Large intestine (tissue), 12 donors: ENCODE results near the gene PDXP. TPM values are rescaled to one million over a fixed set of nuclear protein-coding genes. Genes with fewer than 3 reads are reported as not detected.
"Not testable (repeated sequence)": the region's sequence is repeated elsewhere in the genome, so short reads cannot be mapped to it uniquely, and the experiment has no call there.

Experiments
- DNase-seq, 2 donors: peaks; one replicate each; pipeline versions ENCODE4 v3.0.0 to v3.0.0-alpha.2; 2013
- H3K27ac ChIP-seq: one replicate; pipeline ENCODE4 v1.5.1; 2013; ENCODE audit warnings: low read length
- H3K27me3 ChIP-seq: 2 replicates; pipeline ENCODE4 v1.6.1; 2013; ENCODE audit warnings: low read length; ENCODE audit not compliant: control insufficient read depth, insufficient read depth
- H3K36me3 ChIP-seq: 2 replicates; pipeline ENCODE4 v1.6.1; 2013; ENCODE audit warnings: low read length; ENCODE audit not compliant: control insufficient read depth, insufficient read depth
- H3K4me1 ChIP-seq: one replicate; pipeline ENCODE4 v1.6.1; 2013; ENCODE audit warnings: low read length; ENCODE audit not compliant: control insufficient read depth, insufficient read depth
- H3K4me3 ChIP-seq: one replicate; pipeline ENCODE4 v1.5.1; 2013; ENCODE audit warnings: low read length
- H3K9me3 ChIP-seq: one replicate; pipeline ENCODE4 v1.6.1; 2013; ENCODE audit warnings: mild to moderate bottlenecking, low read depth, low read length, moderate library complexity; ENCODE audit not compliant: control insufficient read depth
- WGBS: methylation state at CpG from one replicate; pipeline ENCODE4 v1.1.5; 2013; ENCODE audit warnings: low lambda C conversion rate; ENCODE audit not compliant: insufficient coverage; 5-methylcytosine and 5-hydroxymethylcytosine counted together
- long read RNA-seq, 11 donors: transcript quantifications; one replicate each; lab custom pipeline, GENCODE V29; 2026
- polyA plus RNA-seq: library from polyadenylated mRNA; unstranded; fragments of 120-200 nt; gene quantifications from one replicate; pipeline ENCODE4 v1.2.1, GENCODE V29; 2013

The PDXP gene, protein sequence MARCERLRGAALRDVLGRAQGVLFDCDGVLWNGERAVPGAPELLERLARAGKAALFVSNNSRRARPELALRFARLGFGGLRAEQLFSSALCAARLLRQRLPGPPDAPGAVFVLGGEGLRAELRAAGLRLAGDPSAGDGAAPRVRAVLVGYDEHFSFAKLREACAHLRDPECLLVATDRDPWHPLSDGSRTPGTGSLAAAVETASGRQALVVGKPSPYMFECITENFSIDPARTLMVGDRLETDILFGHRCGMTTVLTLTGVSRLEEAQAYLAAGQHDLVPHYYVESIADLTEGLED
- 24.7 TPM for polyA plus RNA-seq
- long read RNA-seq, donor 1, transcript PDXP-201 (2 exons, 2,010 nt), result major isoform, 9 of 9 reads
- long read RNA-seq, donor 1, partial matches to known transcripts, result 0 of 9 reads
- long read RNA-seq, donor 1, other reads (novel, unspliced or antisense), result 0 of 9 reads
- long read RNA-seq, donor 2, transcript PDXP-201 (2 exons, 2,010 nt), result major isoform, 23 of 23 reads
- long read RNA-seq, donor 2, partial matches to known transcripts, result 0 of 23 reads
- long read RNA-seq, donor 2, other reads (novel, unspliced or antisense), result 0 of 23 reads
- long read RNA-seq, donor 3, transcript PDXP-201 (2 exons, 2,010 nt), result major isoform, 34 of 34 reads
- long read RNA-seq, donor 3, partial matches to known transcripts, result 0 of 34 reads
- long read RNA-seq, donor 3, other reads (novel, unspliced or antisense), result 0 of 34 reads
- long read RNA-seq, donor 4, partial matches to known transcripts, result 0 of 1 reads
- long read RNA-seq, donor 4, other reads (novel, unspliced or antisense), result 0 of 1 reads
- long read RNA-seq, donor 5, transcript PDXP-201 (2 exons, 2,010 nt), result major isoform, 9 of 9 reads
- long read RNA-seq, donor 5, partial matches to known transcripts, result 0 of 9 reads
- long read RNA-seq, donor 5, other reads (novel, unspliced or antisense), result 0 of 9 reads
- long read RNA-seq, donor 6, transcript PDXP-201 (2 exons, 2,010 nt), result major isoform, 16 of 16 reads
- long read RNA-seq, donor 6, partial matches to known transcripts, result 0 of 16 reads
- long read RNA-seq, donor 6, other reads (novel, unspliced or antisense), result 0 of 16 reads
- long read RNA-seq, donor 7, transcript PDXP-201 (2 exons, 2,010 nt), result major isoform, 9 of 9 reads
- long read RNA-seq, donor 7, partial matches to known transcripts, result 0 of 9 reads
- long read RNA-seq, donor 7, other reads (novel, unspliced or antisense), result 0 of 9 reads
- long read RNA-seq, donor 8, transcript PDXP-201 (2 exons, 2,010 nt), result major isoform, 26 of 33 reads
- long read RNA-seq, donor 8, partial matches to known transcripts, result 7 of 33 reads
- long read RNA-seq, donor 8, other reads (novel, unspliced or antisense), result 0 of 33 reads
- long read RNA-seq, donor 9, transcript PDXP-201 (2 exons, 2,010 nt), result major isoform, 16 of 16 reads
- long read RNA-seq, donor 9, partial matches to known transcripts, result 0 of 16 reads
- long read RNA-seq, donor 9, other reads (novel, unspliced or antisense), result 0 of 16 reads
- long read RNA-seq, donor 10, transcript PDXP-201 (2 exons, 2,010 nt), result major isoform, 22 of 22 reads
- long read RNA-seq, donor 10, partial matches to known transcripts, result 0 of 22 reads
- long read RNA-seq, donor 10, other reads (novel, unspliced or antisense), result 0 of 22 reads
- long read RNA-seq, donor 11, transcript PDXP-201 (2 exons, 2,010 nt), result major isoform, 14 of 14 reads
- long read RNA-seq, donor 11, partial matches to known transcripts, result 0 of 14 reads
- long read RNA-seq, donor 11, other reads (novel, unspliced or antisense), result 0 of 14 reads

DNA sequence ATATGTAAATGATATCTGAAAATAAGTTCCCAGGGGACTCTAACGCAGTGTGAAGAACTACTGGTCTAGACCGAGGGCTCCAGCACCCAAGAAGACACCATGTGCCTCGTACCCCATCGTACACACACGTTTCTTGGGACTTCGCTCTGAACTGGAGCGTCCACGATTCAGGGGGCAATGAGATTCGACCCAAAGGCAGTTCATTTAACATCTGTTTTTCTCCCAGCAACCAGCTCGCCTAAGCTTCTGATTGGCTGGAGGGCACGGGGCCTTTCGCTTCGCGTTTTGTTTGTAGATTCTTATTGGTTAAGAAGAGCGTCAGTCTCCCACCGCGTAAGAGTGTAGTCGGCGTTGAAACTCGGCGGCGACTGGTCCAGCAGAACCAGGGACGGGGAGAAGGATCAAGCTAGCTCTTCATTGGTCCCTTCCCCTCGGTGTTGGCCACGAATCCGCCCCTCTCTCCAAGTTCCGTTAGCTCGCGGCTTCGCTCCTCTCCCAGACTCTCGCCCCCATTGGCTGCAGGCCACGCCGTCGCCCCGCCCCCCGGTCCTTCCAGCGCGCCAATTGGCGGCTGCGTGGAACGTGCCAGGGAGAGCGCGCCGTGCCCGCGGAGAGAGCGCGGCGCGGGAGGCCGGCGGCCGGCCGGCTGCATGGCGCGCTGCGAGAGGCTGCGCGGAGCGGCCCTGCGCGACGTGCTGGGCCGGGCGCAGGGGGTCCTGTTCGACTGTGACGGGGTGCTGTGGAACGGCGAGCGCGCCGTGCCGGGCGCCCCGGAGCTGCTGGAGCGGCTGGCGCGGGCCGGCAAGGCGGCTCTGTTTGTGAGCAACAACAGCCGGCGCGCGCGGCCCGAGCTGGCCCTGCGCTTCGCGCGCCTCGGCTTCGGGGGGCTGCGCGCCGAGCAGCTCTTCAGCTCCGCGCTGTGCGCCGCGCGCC is at the start of gene PDXP:
TSS of gene PDXP (plus strand) at position 591 of the 933 bp plus-strand sequence. CDS start at position 651, 60 bp downstream.
- DNase-seq, result peak; percentile 99 to 100
- Histone ChIP-seq H3K9me3 (no peaks in the 10 kb centered on the region), H3K27me3 (no peaks in the 10 kb centered on the region), H3K4me3 (peak within 1 kb of the TSS; percentile 60), H3K36me3 (peaks cover 15% of the 10 kb centered on the region), H3K4me1 (peaks cover 44% of the 10 kb centered on the region), H3K27ac (peak within 1 kb of the TSS; percentile 84)
- WGBS, result no CpG with 5 or more reads among the region's 101 CpGs

DNA sequence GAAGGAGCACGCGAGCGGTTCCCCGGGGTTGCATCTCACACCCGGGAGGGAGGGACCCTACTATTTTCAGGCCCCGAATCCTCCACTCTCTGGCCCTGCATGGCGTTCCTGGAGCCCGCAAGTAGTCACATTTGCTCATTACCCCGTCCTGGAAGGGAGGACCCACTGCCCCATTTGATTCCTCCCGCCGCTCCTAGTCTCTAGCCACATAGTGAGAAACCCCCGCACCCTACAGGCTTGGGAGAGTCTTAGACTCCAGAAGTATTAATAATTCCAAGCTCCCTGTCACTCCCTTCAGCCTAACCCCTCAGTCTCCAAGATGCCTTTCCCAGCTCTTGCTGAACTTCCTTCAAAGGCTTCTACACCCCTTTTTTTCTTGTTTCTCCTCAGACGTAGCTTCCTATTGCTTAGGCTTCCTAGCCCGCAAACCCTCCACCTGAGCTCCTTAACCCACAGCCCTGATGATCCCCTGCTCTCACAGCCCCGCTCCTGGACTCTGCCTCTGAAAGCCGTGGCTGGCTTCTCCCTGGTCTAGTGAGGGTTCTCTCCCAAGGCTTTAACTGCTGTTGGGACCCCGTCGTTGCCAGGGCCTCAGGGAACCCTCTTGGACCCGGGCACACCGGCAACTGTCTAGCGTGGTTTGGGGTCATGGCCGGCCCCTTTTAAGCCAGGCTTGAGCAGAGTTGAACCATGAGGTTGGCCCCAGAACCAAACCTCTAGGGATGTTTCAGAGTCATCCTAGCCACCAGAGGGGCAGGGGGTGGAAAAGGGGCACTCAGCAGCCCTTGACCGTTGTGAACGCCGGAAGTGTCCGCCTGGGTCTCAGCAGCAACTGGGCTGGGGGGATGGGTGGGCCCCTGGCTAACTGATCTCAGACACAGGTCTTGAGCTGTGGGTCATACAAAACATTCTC is 49.0 kb upstream of the PDXP start:
- peak in 1 of 2 donors; percentile 38 for DNase-seq
- Histone ChIP-seq H3K36me3 (peaks cover 12% of the 10 kb centered on the region), H3K27me3 (no peaks in the 10 kb centered on the region), H3K4me1 (peaks cover 8% of the 10 kb centered on the region), H3K27ac (peak overlapping the region; percentile 96), H3K4me3 (peak overlapping the region; percentile 68), H3K9me3 (no peaks in the 10 kb centered on the region)
- WGBS, result no CpG with 5 or more reads among the region's 26 CpGs

DNA sequence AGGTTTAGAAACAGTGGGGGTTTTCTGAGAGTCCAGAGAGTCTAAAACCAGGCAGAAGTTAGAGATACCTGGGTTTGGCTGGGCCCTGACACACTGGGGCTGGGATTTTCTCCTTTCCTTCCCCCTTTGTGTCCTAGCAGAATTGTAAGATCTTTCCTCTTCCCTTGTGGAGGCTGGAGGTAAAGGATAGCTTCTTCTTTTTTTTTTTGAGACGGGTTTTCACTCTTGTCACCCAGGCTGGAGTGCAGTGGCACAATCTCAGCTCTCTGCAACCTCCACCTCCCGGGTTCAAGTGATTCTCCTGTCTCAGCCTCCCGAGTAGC is 48.4 kb upstream of the PDXP start:
- Histone ChIP-seq H3K27ac (peak overlapping the region; percentile 96), H3K36me3 (peaks cover 16% of the 10 kb centered on the region)
- H3K9me3 ChIP-seq, H3K27me3 ChIP-seq, H3K4me3 ChIP-seq, DNase-seq, H3K4me1 ChIP-seq: not testable (repeated sequence)
- WGBS, result no CpG with 5 or more reads among the region's 3 CpGs

DNA sequence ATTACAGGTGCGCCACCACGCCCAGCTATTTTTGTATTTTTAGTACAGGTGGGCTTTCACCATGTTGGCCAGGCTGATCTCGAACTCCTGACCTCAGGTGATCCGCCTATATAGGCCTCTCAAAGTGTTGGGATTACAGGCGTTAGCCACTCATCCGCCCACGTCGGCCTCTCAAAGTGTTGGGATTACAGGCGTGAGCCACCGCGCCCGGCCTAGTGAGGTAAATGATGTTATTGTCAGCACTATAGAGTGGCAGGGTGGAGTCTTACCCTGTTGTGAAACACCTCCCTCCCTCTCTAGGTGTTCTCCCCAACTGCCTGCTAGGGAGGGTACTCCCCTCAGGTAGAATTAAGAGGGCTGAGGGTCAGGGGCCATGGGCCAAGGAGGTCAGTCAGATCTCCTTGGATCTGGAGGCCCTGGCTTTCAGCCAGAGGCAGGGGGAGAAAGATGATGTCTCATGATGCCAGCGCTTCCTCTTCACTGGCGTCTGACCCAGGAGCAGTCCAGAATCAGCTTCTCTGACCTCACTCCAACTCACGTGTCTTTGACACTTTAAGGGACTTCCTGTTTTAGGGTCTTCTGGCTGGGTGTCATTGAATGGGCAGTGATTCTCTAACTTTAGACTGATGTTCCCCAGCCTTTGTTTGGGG is 47.9 kb upstream of the PDXP start:
- Histone ChIP-seq H3K36me3 (peaks cover 16% of the 10 kb centered on the region), H3K27me3 (no peaks in the 10 kb centered on the region), H3K9me3 (no peaks in the 10 kb centered on the region), H3K4me1 (peaks cover 8% of the 10 kb centered on the region), H3K27ac (no peak overlapping the region), H3K4me3 (no peak overlapping the region)
- peak in 1 of 2 donors; percentile 12 for DNase-seq
- WGBS, result no CpG with 5 or more reads among the region's 15 CpGs

DNA sequence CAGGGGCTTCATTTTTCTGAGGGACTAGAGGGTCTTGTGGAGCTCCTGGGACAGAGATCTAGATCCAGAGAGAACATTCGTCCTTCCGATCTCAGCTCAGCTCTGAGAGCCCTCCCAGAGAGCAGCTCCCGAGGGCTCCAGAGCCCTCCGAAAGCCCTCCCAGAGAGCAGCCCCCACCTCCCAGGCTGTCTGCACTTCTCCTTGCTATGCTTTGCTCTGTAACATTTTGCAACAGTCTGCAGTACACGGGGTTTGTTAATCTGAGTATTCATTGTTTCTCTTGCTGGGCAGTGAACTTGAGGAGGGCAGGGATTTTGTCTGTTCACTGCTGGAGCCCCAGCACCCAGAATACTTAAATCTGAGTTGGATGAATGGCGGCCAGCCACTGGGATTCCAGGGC is 47.3 kb upstream of the PDXP start:
- H3K4me1 ChIP-seq, result peaks cover 8% of the 10 kb centered on the region
- H3K9me3 ChIP-seq, result no peaks in the 10 kb centered on the region
- H3K36me3 ChIP-seq, result peaks cover 20% of the 10 kb centered on the region
- peak in 1 of 2 donors; percentile 2 for DNase-seq
- H3K27me3 ChIP-seq, result no peaks in the 10 kb centered on the region
- no peak overlapping the region for H3K4me3 ChIP-seq
- no peak overlapping the region for H3K27ac ChIP-seq
- no CpG with 5 or more reads among the region's 6 CpGs for WGBS

DNA sequence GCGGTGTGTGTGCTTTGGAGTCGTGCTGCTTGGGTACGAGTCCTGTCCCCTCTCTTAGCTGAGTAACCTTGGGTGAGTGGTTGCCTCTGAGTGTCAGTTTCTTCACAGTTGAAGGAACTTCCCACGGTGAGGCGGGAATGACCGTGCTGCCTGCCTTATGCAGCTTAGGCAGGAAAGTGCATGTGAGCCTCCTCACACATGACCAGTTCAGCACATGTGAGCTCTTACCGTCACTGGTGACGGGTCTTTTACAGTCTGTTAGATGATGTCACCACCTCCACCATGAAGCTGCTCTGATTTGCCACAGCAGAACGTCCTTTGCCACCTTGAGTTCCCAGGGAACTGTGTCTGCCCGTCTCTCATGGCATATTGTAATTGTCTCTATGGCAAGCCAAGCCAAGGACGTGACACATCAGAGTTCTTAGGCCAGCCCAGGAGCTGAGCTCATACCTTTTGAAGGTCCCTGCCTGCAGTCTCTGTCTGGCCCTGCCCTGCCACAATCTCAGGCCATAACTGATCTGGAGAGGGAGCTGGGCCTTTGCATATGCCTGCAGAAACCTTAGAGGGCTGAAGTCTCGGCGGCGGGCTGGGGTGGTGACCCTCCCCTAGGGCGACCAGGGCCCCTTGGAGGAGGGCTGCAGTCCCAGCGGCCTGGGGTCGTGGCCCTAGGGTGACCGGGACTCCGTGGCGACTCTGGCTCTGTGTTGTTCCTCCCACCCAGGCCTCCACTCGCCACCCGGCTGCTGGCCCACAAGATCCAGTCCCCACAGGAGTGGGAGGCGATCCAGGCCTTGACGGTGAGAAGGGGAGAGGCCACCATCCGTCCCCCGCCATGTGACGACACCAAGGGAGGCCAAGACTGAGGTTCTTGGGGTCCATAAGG is 42.1 kb upstream of the PDXP start:
- Histone ChIP-seq H3K9me3 (no peaks in the 10 kb centered on the region), H3K36me3 (peaks cover 63% of the 10 kb centered on the region), H3K27me3 (no peaks in the 10 kb centered on the region), H3K27ac (no peak overlapping the region), H3K4me1 (no peaks in the 10 kb centered on the region), H3K4me3 (no peak overlapping the region)
- no peak for DNase-seq
- WGBS, result no CpG with 5 or more reads among the region's 27 CpGs

DNA sequence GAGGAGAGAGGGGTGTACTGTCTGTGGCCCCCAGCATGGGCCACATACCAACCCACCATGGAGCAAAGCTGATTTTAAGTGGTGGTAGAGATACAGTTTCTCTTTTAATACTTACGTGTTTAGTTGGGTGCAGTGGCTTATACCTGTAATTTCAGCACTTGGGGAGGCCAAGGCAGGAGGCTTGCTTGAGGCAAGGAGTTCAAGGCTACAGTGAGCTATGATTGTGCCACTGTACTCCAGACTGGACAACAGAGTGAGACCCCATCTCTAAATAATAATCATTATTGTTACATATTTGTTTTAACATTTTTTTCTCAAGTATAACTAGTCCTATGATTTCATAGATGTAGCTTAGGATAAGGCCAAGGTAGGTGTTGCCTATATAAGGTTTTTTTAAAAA is 41.1 kb upstream of the PDXP start:
- no CpG with 5 or more reads among the region's 1 CpG for WGBS
- Histone ChIP-seq H3K27me3 (no peaks in the 10 kb centered on the region), H3K36me3 (peaks cover 65% of the 10 kb centered on the region), H3K27ac (no peak overlapping the region), H3K4me1 (no peaks in the 10 kb centered on the region), H3K4me3 (no peak overlapping the region), H3K9me3 (no peaks in the 10 kb centered on the region)
- no peak for DNase-seq
